ENCODE data around the gene SMLR1. TPM values are rescaled to one million over a fixed set of nuclear protein-coding genes. Genes with fewer than 3 reads are reported as not detected.

Gene SMLR1
- total and polyA plus RNA-seq, 10 of the 15 experiments (the other 5 are each of a cell fraction or from before 2014, with no cell fraction given): 0.10 TPM; not detected in 9

GRCh38 chr6:130847001-130847910 is 20.1 kb downstream of the SMLR1 start:
- Histone ChIP-seq H3K9me3 (replicated peaks; ENCODE audit: control insufficient read depth, insufficient read depth, low read length) (no peaks in the 10 kb centered on the region), H3K27me3 (replicated peaks in 1 of 2; ENCODE audit: control insufficient read depth in 2 of 2, insufficient read depth in 2 of 2, low read length in 1 of 2) (no peaks in the 10 kb centered on the region), H3K9ac (ENCODE audit: control insufficient read depth, insufficient read depth, low read length) (no peak overlapping the region), H2AFZ (ENCODE audit: control insufficient read depth, low read depth, low read length) (no peak overlapping the region), H3K79me2 (ENCODE audit: control insufficient read depth, insufficient read depth, low read length) (no peaks in the 10 kb centered on the region), H4K20me1 (ENCODE audit: control insufficient read depth, insufficient read depth) (no peaks in the 10 kb centered on the region), H3K4me1 (ENCODE audit: control insufficient read depth, insufficient read depth, low read length) (no peaks in the 10 kb centered on the region), H3K4me3 (no peak overlapping the region), H3K27ac (ENCODE audit: control insufficient read depth, insufficient read depth) (no peak overlapping the region), H3K4me2 (ENCODE audit: control insufficient read depth, insufficient read depth) (no peak overlapping the region), H3K36me3 (ENCODE audit: control insufficient read depth in 2 of 2, insufficient read depth in 2 of 2, low read length in 1 of 2) (no peaks in the 10 kb centered on the region)
- intact Hi-C loops (cut with micrococcal nuclease; ENCODE audit: unreplicated experiment): loop anchor here (10.0 kb wide), 1 partner anchor 802 kb away; no protein-coding TSS in a partner anchor
- ChIA-PET RAD21 (ENCODE audit: unreplicated experiment) (no interaction called here), POLR2A (no interaction called here), SMC1A (ENCODE audit: uncharacterized antibody, unreplicated experiment) (interaction anchor here (1.1 to 2.2 kb wide), 2 partner anchors 12 to 149 kb away, joined by 4 to 5 read pairs; no protein-coding TSS in a partner anchor), CTCF (interaction anchor here (0.6 to 1.7 kb wide), 8 partner anchors 9 to 553 kb away, joined by 3 to 5 read pairs (median 3); no protein-coding TSS in a partner anchor)
- FAIRE-seq (no peak), ATAC-seq (no peak), DNase-seq (ENCODE audit: low read depth, low spot score) (no peak)
- no peak for TF ChIP-seq STAT1 (conservative IDR thresholded peaks at IDR 0.05)
- no peak for TF ChIP-seq USF1 (IDR thresholded peaks at IDR 0.05; ENCODE audit: borderline replicate concordance, extremely low read length, insufficient read depth, low read depth, low read length)
- no peak for TF ChIP-seq NFIC (IDR thresholded peaks at IDR 0.05; ENCODE audit: low read depth, low read length)
- TF ChIP-seq FOXM1 (IDR thresholded peaks at IDR 0.05; ENCODE audit: low read depth, low read length): no peak
- no peak for TF ChIP-seq SMC3 (IDR thresholded peaks at IDR 0.05; ENCODE audit: borderline replicate concordance, low read length)
- TF ChIP-seq ZNF592 (IDR thresholded peaks at IDR 0.05): no peak
- TF ChIP-seq YY1 (IDR thresholded peaks at IDR 0.05; ENCODE audit: low read depth, low read length): no peak
- TF ChIP-seq NKRF (conservative IDR thresholded peaks at IDR 0.05): no peak
- TF ChIP-seq HSF1 (IDR thresholded peaks at IDR 0.05; ENCODE audit: low read depth, low read length): no peak
- no peak for TF ChIP-seq ZNF24 (IDR thresholded peaks at IDR 0.05)
- no peak for TF ChIP-seq LARP7 (IDR thresholded peaks at IDR 0.05)
- 71% methylated on average over 7 of the region's 7 CpGs for WGBS (ENCODE audit: insufficient coverage, insufficient replicate concordance, low lambda C conversion rate, missing lambda C conversion rate)
- no TSS peak for BruUV-seq (replicated peaks)
- in situ Hi-C loops (cut with MboI): no loop called here

Measured in GM12878 (cell line).